H1 (cell line): Measurements from ENCODE around the gene VCP. TPM values are rescaled to one million over a fixed set of nuclear protein-coding genes. Genes with fewer than 3 reads are reported as not detected.
A peak's percentile ranks its signal among the peaks of the same experiment; 100 is the strongest.

Source experiments
- CTCF ChIA-PET: fragments of 300-600 bp; sonication (Branson Sonifier 250); formaldehyde crosslinking; loops from one replicate; lab custom pipeline; 2021; ENCODE audit not compliant: partially characterized antibody; lab: Charles Lee
- POLR2A ChIA-PET: fragments of 300-600 bp; sonication (Branson Sonifier 250); formaldehyde crosslinking; loops from one replicate; lab custom pipeline; 2021; ENCODE audit warnings: inconsistent platforms; ENCODE audit not compliant: partially characterized antibody; lab: Charles Lee
- DNase-seq, 2 experiments: peaks; one replicate each; pipeline versions ENCODE4 v3.0.0 to v3.0.0-alpha.2; 2010 to 2022; ENCODE audit warnings: low spot score in 2 of 2, low read depth in 1 of 2, mixed read lengths in 1 of 2
- FAIRE-seq: peaks from 2 replicates; lab custom pipeline; 2011; peaks lifted over from hg19 to GRCh38; lab: Jason Lieb, UNC
- H2AFZ ChIP-seq: 2 replicates; pipeline ENCODE4 v1.8.1; 2012; ENCODE audit warnings: low read length, inconsistent platforms
- H2AK5ac ChIP-seq: 2 replicates; pipeline ENCODE4 v1.6.1; 2013; ENCODE audit warnings: low read depth, low read length
- H2BK120ac ChIP-seq: replicated peaks from 2 replicates; pipeline ENCODE3; 2013; ENCODE audit warnings: low read depth, low read length, inconsistent platforms
- H2BK12ac ChIP-seq: 2 replicates; pipeline ENCODE4 v1.6.1; 2013; ENCODE audit warnings: low read depth, low read length
- H2BK15ac ChIP-seq: 2 replicates; pipeline ENCODE4 v1.6.1; 2013; ENCODE audit warnings: low read length
- H2BK20ac ChIP-seq: 2 replicates; pipeline ENCODE4 v1.6.1; 2013; ENCODE audit warnings: low read length
- H2BK5ac ChIP-seq: 2 replicates; pipeline ENCODE4 v1.6.1; 2013; ENCODE audit warnings: low read depth, low read length
- H3K14ac ChIP-seq: 2 replicates; pipeline ENCODE4 v1.6.1; 2013; ENCODE audit warnings: inconsistent platforms; ENCODE audit not compliant: insufficient read length
- H3K18ac ChIP-seq: 2 replicates; pipeline ENCODE4 v1.6.1; 2013; ENCODE audit warnings: low read length; ENCODE audit errors: extremely low read depth
- H3K23ac ChIP-seq: 2 replicates; pipeline ENCODE4 v1.6.1; 2013; ENCODE audit warnings: inconsistent platforms; ENCODE audit not compliant: insufficient read length
- H3K23me2 ChIP-seq: 2 replicates; pipeline ENCODE4 v1.6.1; 2013; ENCODE audit warnings: low read depth, low read length
- H3K27ac ChIP-seq: 2 replicates; pipeline ENCODE4 v1.6.1; 2011; ENCODE audit warnings: low read depth, low read length, inconsistent platforms
- H3K27me3 ChIP-seq, 4 experiments: replicated peaks in 1 of 4; 1 replicate in 1 of 4; 2 replicates in 3 of 4; pipeline versions ENCODE4 v1.6.1 to v1.8.1; 2011 to 2013; ENCODE audit warnings: low read length in 3 of 4, mild to moderate bottlenecking in 3 of 4, inconsistent platforms in 2 of 4, mixed read lengths in 2 of 4, moderate library complexity in 1 of 4; ENCODE audit not compliant: control insufficient read depth in 3 of 4, insufficient read depth in 3 of 4; ENCODE audit errors: extremely low read depth in 1 of 4
- H3K36me3 ChIP-seq, 4 experiments: 2 replicates each; pipeline versions ENCODE4 v1.6.1 to v1.8.1; 2011 to 2013; ENCODE audit warnings: mild to moderate bottlenecking in 4 of 4, low read length in 3 of 4, moderate library complexity in 2 of 4, control low read depth in 1 of 4, inconsistent platforms in 1 of 4; ENCODE audit not compliant: insufficient read depth in 4 of 4, control insufficient read depth in 2 of 4
- H3K4ac ChIP-seq: replicated peaks from 2 replicates; pipeline ENCODE3; 2013; ENCODE audit warnings: low read length, low read depth, mixed read lengths, inconsistent platforms; ENCODE audit not compliant: insufficient read length
- H3K4me1 ChIP-seq, 4 experiments: replicated peaks in 1 of 4; 1 replicate in 1 of 4; 2 replicates in 3 of 4; pipeline versions ENCODE4 v1.6.1 to v1.8.1; 2011 to 2013; ENCODE audit warnings: low read length in 3 of 4, inconsistent platforms in 2 of 4, mixed read lengths in 1 of 4; ENCODE audit not compliant: insufficient read depth in 4 of 4, control insufficient read depth in 3 of 4
- H3K4me2 ChIP-seq, 2 experiments: 2 replicates each; pipeline versions ENCODE4 v1.6.1 to v1.8.1; 2011 to 2013; ENCODE audit warnings: low read depth in 2 of 2, low read length in 2 of 2, control low read depth in 1 of 2, inconsistent platforms in 1 of 2, mild to moderate bottlenecking in 1 of 2; ENCODE audit not compliant: insufficient read depth in 1 of 2
- H3K4me3 ChIP-seq, 4 experiments: fragments of 200-600, 300-600 bp in 1 of 4; sonication (generic), shearing (Covaris generic), sonication (Bioruptor Twin) in 1 of 4; 2 replicates each; pipeline versions ENCODE4 v1.5.1 to v1.8.1; 2011 to 2016; ENCODE audit warnings: low read length in 4 of 4, low read depth in 3 of 4, control low read depth in 2 of 4, inconsistent platforms in 2 of 4, mild to moderate bottlenecking in 2 of 4, mixed read lengths in 1 of 4, moderate library complexity in 1 of 4; ENCODE audit not compliant: insufficient read depth in 2 of 4; ENCODE audit errors: extremely low read depth in 1 of 4
- H3K56ac ChIP-seq: replicated peaks from 2 replicates; pipeline ENCODE3; 2013; ENCODE audit warnings: low read depth, mild to moderate bottlenecking, mixed read lengths, low read length, inconsistent platforms; ENCODE audit not compliant: insufficient read length
- H3K79me1 ChIP-seq: 2 replicates; pipeline ENCODE4 v1.6.1; 2013; ENCODE audit warnings: low read depth, low read length, control low read depth
- H3K79me2 ChIP-seq, 2 experiments: 2 replicates each; pipeline versions ENCODE4 v1.6.1 to v1.8.1; 2012 to 2013; ENCODE audit warnings: low read length in 2 of 2, mild to moderate bottlenecking in 2 of 2, inconsistent platforms in 1 of 2; ENCODE audit not compliant: insufficient read depth in 2 of 2, control insufficient read depth in 1 of 2
- H3K9ac ChIP-seq, 4 experiments: replicated peaks in 1 of 4; 1 replicate in 1 of 4; 2 replicates in 3 of 4; pipeline versions ENCODE4 v1.6.1 to v1.8.1; 2011 to 2013; ENCODE audit warnings: low read depth in 3 of 4, low read length in 3 of 4, control low read depth in 2 of 4, mild to moderate bottlenecking in 2 of 4, moderate library complexity in 2 of 4, inconsistent platforms in 1 of 4; ENCODE audit errors: extremely low read depth in 1 of 4
- H3K9me3 ChIP-seq, 2 experiments: 2 replicates each; pipeline versions ENCODE4 v1.6.1 to v1.8.1; 2012 to 2013; ENCODE audit warnings: mild to moderate bottlenecking in 2 of 2, moderate library complexity in 2 of 2, control low read depth in 1 of 2, inconsistent platforms in 1 of 2, low read depth in 1 of 2, low read length in 1 of 2, mixed read lengths in 1 of 2; ENCODE audit not compliant: insufficient read depth in 2 of 2
- H4K20me1 ChIP-seq, 2 experiments: replicated peaks in 1 of 2; 2 replicates each; pipeline versions ENCODE3 to v1.8.1; 2011 to 2013; ENCODE audit warnings: inconsistent platforms in 2 of 2, low read length in 2 of 2, mild to moderate bottlenecking in 1 of 2; ENCODE audit not compliant: insufficient read depth in 2 of 2, control insufficient read depth in 1 of 2
- H4K5ac ChIP-seq: 2 replicates; pipeline ENCODE4 v1.6.1; 2013; ENCODE audit warnings: low read length, low read depth, mixed read lengths, inconsistent platforms; ENCODE audit not compliant: insufficient read length
- H4K8ac ChIP-seq: 2 replicates; pipeline ENCODE4 v1.8.0; 2013; ENCODE audit warnings: mild to moderate bottlenecking, moderate library complexity, low read length, inconsistent platforms; ENCODE audit not compliant: insufficient read depth; ENCODE audit errors: extremely low read depth
- H4K91ac ChIP-seq: replicated peaks from 2 replicates; pipeline ENCODE3; 2013; ENCODE audit warnings: low read length, mixed read lengths, inconsistent platforms; ENCODE audit not compliant: insufficient read length
- KDM1A ChIP-seq: fragments of 200-600, 300-600 bp; sonication (generic); IDR thresholded peaks from 2 replicates; pipeline ENCODE4 v1.7.1; 2016; ENCODE audit warnings: mild to moderate bottlenecking, low read length, borderline replicate concordance
- SAP30 ChIP-seq: fragments of 300-600 bp; sonication (generic); IDR thresholded peaks from 2 replicates; pipeline ENCODE4 v1.7.1; 2012; ENCODE audit warnings: low read length, moderate library complexity, mild to moderate bottlenecking, inconsistent platforms; ENCODE audit not compliant: insufficient read depth, insufficient replicate concordance
- WGBS, 2 experiments: shearing (Covaris generic) in 1 of 2; methylation state at CpG; one replicate each; pipeline versions ENCODE4 v1.1.6 to v1.1.7; 2013 to 2015; ENCODE audit warnings: low lambda C conversion rate in 2 of 2, mixed read lengths in 2 of 2, inconsistent platforms in 1 of 2, low coverage in 1 of 2, missing lambda C conversion rate in 1 of 2; ENCODE audit not compliant: insufficient replicate concordance in 2 of 2, insufficient coverage in 1 of 2, insufficient read length in 1 of 2; ENCODE audit errors: extremely low coverage in 1 of 2, missing lambda C conversion rate in 1 of 2; 5-methylcytosine and 5-hydroxymethylcytosine counted together
- polyA plus RNA-seq, 7 experiments: library from polyadenylated mRNA; depleted of rRNA in 3 of 7; stranded (reverse) in 5 of 7; unstranded in 2 of 7; fragments of >200 nt in 5 of 7; fragments of 200-250 nt in 2 of 7; gene quantifications; 1 replicate in 5 of 7; 2 replicates in 1 of 7; 4 replicates in 1 of 7; pipeline versions ENCODE4 v1.2.1 to v1.2.3, GENCODE V29; 2011 to 2013; ENCODE audit warnings: missing spikeins in 2 of 7, mixed read lengths in 2 of 7
- total RNA-seq: library from RNA; stranded (reverse); fragmentation: NEBNext Ultra II Directional; extraction: Animal tissue kit (Norgen Biotek cat#: 25700); gene quantifications from 2 replicates; pipeline ENCODE4 v1.2.1, GENCODE V29; 2021

VCP gene
- total and polyA plus RNA-seq, 2 of the 8 experiments (the other 6 are each of a cell fraction or from before 2014, with no cell fraction given) = 173 to 375 TPM

- FAIRE-seq (no peak), DNase-seq (no peak)
- Histone ChIP-seq H3K27ac (peak overlapping the region; percentile 93; the same call in 1 of the 2 replicates), H2BK12ac (no peak overlapping the region), H4K20me1 (peaks cover 19 to 35% of the 10 kb centered on the region in 2 experiments), H2AFZ (no peak overlapping the region), H3K79me1 (peaks cover 3% of the 10 kb centered on the region; the same call in 1 of the 2 replicates), H3K23ac (no peak overlapping the region), H2AK5ac (no peak overlapping the region), H4K5ac (peak overlapping the region; percentile 18), H3K36me3 (peaks cover 24 to 51% (median 46%) of the 10 kb centered on the region in 4 experiments), H3K18ac (no peak overlapping the region), H2BK20ac (no peak overlapping the region), H3K9ac (peak overlapping the region; percentile 86 to 99 (median 93)), H3K4me2 (peak overlapping the region; percentile 85 to 86), H3K4ac (no peak overlapping the region), H4K8ac (peak overlapping the region; percentile 94; the same call in 1 of the 2 replicates), H3K9me3 (no peaks in the 10 kb centered on the region), H2BK5ac (peak overlapping the region; percentile 87), H3K27me3 (no peaks in the 10 kb centered on the region), H4K91ac (peak overlapping the region; percentile 19), H3K79me2 (peaks cover 38 to 53% of the 10 kb centered on the region in 2 experiments), H3K14ac (no peak overlapping the region), H3K4me1 (peaks cover 4 to 12% (median 7%) of the 10 kb centered on the region in 4 experiments), H3K4me3 (peak overlapping the region; percentile 75 to 94 (median 87)), H3K23me2 (peaks cover 3% of the 10 kb centered on the region; the same call in 1 of the 2 replicates), H2BK120ac (no peak overlapping the region), H3K56ac (peak overlapping the region; percentile 78), H2BK15ac (no peak overlapping the region)
- POLR2A ChIA-PET = interaction anchor here (0.6 to 17.6 kb wide), 32 partner anchors 9 to 1881 kb away, joined by 3 to 440 read pairs (median 6); partner anchors contain the start of genes ATOSB, CCDC107, DNAJB5 and FANCG
- CTCF ChIA-PET = interaction anchor here (0.6 to 4.4 kb wide), 10 partner anchors 9 to 171 kb away, joined by 3 to 15 read pairs (median 4); partner anchors contain the start of genes FANCG and PIGO
- 6% methylated on average over 20 of the region's 20 CpGs; no CpG with 5 or more reads in 1 of the 2 experiments for WGBS, 2 experiments
- TF ChIP-seq SAP30 (peak; percentile 56), KDM1A (no peak)
- TF ChIP-seq, all 59 proteins: peak for 1
Observed at GRCh38 chr9:35070823-35071813, 1.3 kb downstream of the VCP start.
